Activated naive CD8-positive, alpha-beta T cell treated with anti-CD3 and anti-CD28 coated beads, Interleukin-2, amount 10 ng/mL, durations not matched to agents 7 days and 5 days (primary cell): ENCODE measurements around the gene ANKS1B. TPM values are rescaled to one million over a fixed set of nuclear protein-coding genes. Genes with fewer than 3 reads are reported as not detected.

Experiments used
- ATAC-seq: fragments of 150-1000 bp; cut with Tn5 transposase; one replicate; pipeline ENCODE4 v1.10.0; 2021; ENCODE audit warnings: low read depth, moderate library complexity
- POLR2A ChIA-PET: fragments of 350-600 bp; sonication (Branson Sonifier 250); formaldehyde crosslinking; loops from one replicate; lab custom pipeline; 2021; ENCODE audit warnings: antibody characterized with exemption; lab: Charles Lee
- DNase-seq: peaks from one replicate; pipeline ENCODE4 v3.0.0; 2021
- H3K27ac Mint-ChIP-seq: one replicate; pipeline ENCODE4 v1.8.0; 2022; ENCODE audit warnings: mild to moderate bottlenecking, mixed read lengths
- H3K27me3 Mint-ChIP-seq: one replicate; pipeline ENCODE4 v1.8.0; 2022; ENCODE audit warnings: mild to moderate bottlenecking, moderate library complexity, mixed read lengths
- H3K36me3 Mint-ChIP-seq: one replicate; pipeline ENCODE4 v1.8.0; 2021; ENCODE audit warnings: mild to moderate bottlenecking, mixed read lengths
- H3K4me1 Mint-ChIP-seq: one replicate; pipeline ENCODE4 v1.8.0; 2021; ENCODE audit warnings: mixed read lengths
- H3K4me3 Mint-ChIP-seq: one replicate; pipeline ENCODE4 v1.8.0; 2022; ENCODE audit warnings: mild to moderate bottlenecking, moderate library complexity, mixed read lengths
- H3K9me3 Mint-ChIP-seq: one replicate; pipeline ENCODE4 v1.8.0; 2021; ENCODE audit warnings: mixed read lengths
- total RNA-seq, 2 experiments: library from RNA; stranded (reverse); gene quantifications; one replicate each; pipeline ENCODE4 v1.2.3, GENCODE V29; 2021

The ANKS1B gene
- total RNA-seq, 2 experiments from 2014 or later, result not detected

GRCh38 chr12:98819821-98820404 is 1164.8 kb downstream of the ANKS1B start:
- H3K27ac Mint-ChIP-seq, result no peak overlapping the region
- POLR2A ChIA-PET, result no interaction called here
- ATAC-seq, result no peak

GRCh38 chr12:98819071-98819470 is 1165.7 kb downstream of the ANKS1B start:
- H3K27ac Mint-ChIP-seq, result no peak overlapping the region
- POLR2A ChIA-PET, result no interaction called here
- peaks cover 18% of the 10 kb centered on the region for H3K27me3 Mint-ChIP-seq
- DNase-seq (no peak), ATAC-seq (no peak)
- no peaks in the 10 kb centered on the region for H3K9me3 Mint-ChIP-seq
- no peak overlapping the region for H3K4me3 Mint-ChIP-seq
- no peaks in the 10 kb centered on the region for H3K36me3 Mint-ChIP-seq
- H3K4me1 Mint-ChIP-seq, result no peaks in the 10 kb centered on the region

More at GRCh38 chr12:98819821-98820404, 1164.8 kb downstream of the ANKS1B start:
- no peaks in the 10 kb centered on the region for H3K4me1 Mint-ChIP-seq
- peaks cover 18% of the 10 kb centered on the region for H3K27me3 Mint-ChIP-seq
- H3K36me3 Mint-ChIP-seq, result no peaks in the 10 kb centered on the region
- H3K9me3 Mint-ChIP-seq, result no peaks in the 10 kb centered on the region
- no peak for DNase-seq
- H3K4me3 Mint-ChIP-seq, result no peak overlapping the region

GRCh38 chr12:98818239-98818638 is 1166.5 kb downstream of the ANKS1B start:
- DNase-seq (no peak), ATAC-seq (no peak)
- Mint-ChIP-seq H3K9me3 (no peaks in the 10 kb centered on the region), H3K36me3 (no peaks in the 10 kb centered on the region), H3K27me3 (peaks cover 18% of the 10 kb centered on the region), H3K4me1 (no peaks in the 10 kb centered on the region), H3K4me3 (no peak overlapping the region), H3K27ac (no peak overlapping the region)
- POLR2A ChIA-PET, result no interaction called here

- Mint-ChIP-seq H3K27me3 (peaks cover 18% of the 10 kb centered on the region), H3K27ac (no peak overlapping the region), H3K36me3 (no peaks in the 10 kb centered on the region), H3K4me1 (no peaks in the 10 kb centered on the region), H3K4me3 (no peak overlapping the region), H3K9me3 (no peaks in the 10 kb centered on the region)
- no peak for ATAC-seq
- POLR2A ChIA-PET, result no interaction called here
- DNase-seq, result no peak
These were observed 1167.0 kb downstream of the ANKS1B start for GRCh38 chr12:98817742-98818141.

- DNase-seq, result no peak
- H3K4me1 Mint-ChIP-seq, result no peaks in the 10 kb centered on the region
- H3K9me3 Mint-ChIP-seq, result no peaks in the 10 kb centered on the region
- peaks cover 18% of the 10 kb centered on the region for H3K27me3 Mint-ChIP-seq
- POLR2A ChIA-PET, result no interaction called here
- no peak overlapping the region for H3K4me3 Mint-ChIP-seq
- H3K36me3 Mint-ChIP-seq, result no peaks in the 10 kb centered on the region
- no peak for ATAC-seq
- H3K27ac Mint-ChIP-seq, result no peak overlapping the region
These were observed 1168.0 kb downstream of the ANKS1B start for GRCh38 chr12:98816720-98817119.

- Mint-ChIP-seq H3K4me3 (no peak overlapping the region), H3K9me3 (no peaks in the 10 kb centered on the region), H3K36me3 (no peaks in the 10 kb centered on the region), H3K27me3 (peaks cover 14% of the 10 kb centered on the region), H3K4me1 (no peaks in the 10 kb centered on the region), H3K27ac (no peak overlapping the region)
- POLR2A ChIA-PET, result no interaction called here
- ATAC-seq (no peak), DNase-seq (no peak)
These were observed 1170.5 kb downstream of the ANKS1B start for GRCh38 chr12:98814254-98814653.

GRCh38 chr12:98812225-98812624 is 1172.5 kb downstream of the ANKS1B start:
- Mint-ChIP-seq H3K27me3 (peaks cover 4% of the 10 kb centered on the region), H3K9me3 (no peaks in the 10 kb centered on the region), H3K27ac (no peak overlapping the region), H3K36me3 (no peaks in the 10 kb centered on the region), H3K4me1 (no peaks in the 10 kb centered on the region), H3K4me3 (no peak overlapping the region)
- DNase-seq (no peak), ATAC-seq (no peak)
- POLR2A ChIA-PET, result no interaction called here

GRCh38 chr12:98808243-98808875 is 1176.4 kb downstream of the ANKS1B start:
- no peak overlapping the region for H3K27ac Mint-ChIP-seq
- no peaks in the 10 kb centered on the region for H3K9me3 Mint-ChIP-seq
- POLR2A ChIA-PET, result no interaction called here
- DNase-seq (no peak), ATAC-seq (no peak)
- H3K4me1 Mint-ChIP-seq, result no peaks in the 10 kb centered on the region
- peaks cover 12% of the 10 kb centered on the region for H3K27me3 Mint-ChIP-seq
- no peak overlapping the region for H3K4me3 Mint-ChIP-seq
- no peaks in the 10 kb centered on the region for H3K36me3 Mint-ChIP-seq

- Mint-ChIP-seq H3K4me1 (no peaks in the 10 kb centered on the region), H3K9me3 (no peaks in the 10 kb centered on the region), H3K36me3 (no peaks in the 10 kb centered on the region), H3K27me3 (peaks cover 14% of the 10 kb centered on the region), H3K4me3 (no peak overlapping the region), H3K27ac (no peak overlapping the region)
- DNase-seq (no peak), ATAC-seq (no peak)
- POLR2A ChIA-PET, result no interaction called here
These were observed 1177.5 kb downstream of the ANKS1B start for GRCh38 chr12:98807187-98807586.

GRCh38 chr12:98803468-98804209 is 1181.1 kb downstream of the ANKS1B start:
- POLR2A ChIA-PET, result no interaction called here
- no peak for ATAC-seq
- Mint-ChIP-seq H3K4me3 (no peak overlapping the region), H3K27ac (no peak overlapping the region), H3K36me3 (no peaks in the 10 kb centered on the region), H3K27me3 (peaks cover 29% of the 10 kb centered on the region), H3K9me3 (no peaks in the 10 kb centered on the region), H3K4me1 (no peaks in the 10 kb centered on the region)
- no peak for DNase-seq

GRCh38 chr12:98799822-98800221 is 1184.9 kb downstream of the ANKS1B start:
- DNase-seq, result no peak
- H3K27me3 Mint-ChIP-seq, result peaks cover 33% of the 10 kb centered on the region
- H3K4me3 Mint-ChIP-seq, result no peak overlapping the region
- no peaks in the 10 kb centered on the region for H3K4me1 Mint-ChIP-seq
- no peaks in the 10 kb centered on the region for H3K36me3 Mint-ChIP-seq
- H3K27ac Mint-ChIP-seq, result no peak overlapping the region
- ATAC-seq, result no peak
- no peaks in the 10 kb centered on the region for H3K9me3 Mint-ChIP-seq
- POLR2A ChIA-PET, result no interaction called here

GRCh38 chr12:98799146-98799810 is 1185.5 kb downstream of the ANKS1B start:
- no peaks in the 10 kb centered on the region for H3K4me1 Mint-ChIP-seq
- no peak overlapping the region for H3K4me3 Mint-ChIP-seq
- ATAC-seq, result no peak
- peaks cover 31% of the 10 kb centered on the region for H3K27me3 Mint-ChIP-seq
- H3K36me3 Mint-ChIP-seq, result no peaks in the 10 kb centered on the region
- POLR2A ChIA-PET, result no interaction called here
- DNase-seq, result no peak
- no peaks in the 10 kb centered on the region for H3K9me3 Mint-ChIP-seq
- no peak overlapping the region for H3K27ac Mint-ChIP-seq

- no peaks in the 10 kb centered on the region for H3K9me3 Mint-ChIP-seq
- H3K4me3 Mint-ChIP-seq, result no peak overlapping the region
- H3K36me3 Mint-ChIP-seq, result no peaks in the 10 kb centered on the region
- H3K27ac Mint-ChIP-seq, result no peak overlapping the region
- DNase-seq (no peak), ATAC-seq (no peak)
- H3K4me1 Mint-ChIP-seq, result no peaks in the 10 kb centered on the region
- peaks cover 33% of the 10 kb centered on the region for H3K27me3 Mint-ChIP-seq
- POLR2A ChIA-PET, result no interaction called here
These were observed 1187.5 kb downstream of the ANKS1B start for GRCh38 chr12:98797200-98797599.
